Astrocyte of the cerebellum (primary cell): ENCODE data around the gene ROPN1L.
A peak's percentile ranks its signal among the peaks of the same experiment; 100 is the strongest.

Experiments
- DNase-seq: peaks from one replicate; pipeline ENCODE4 v3.0.0-alpha.2; 2011; ENCODE audit warnings: low read depth
- H3K4me3 ChIP-seq: 2 replicates; pipeline ENCODE4 v1.5.1; 2011; ENCODE audit warnings: mild to moderate bottlenecking, low read depth, low read length, moderate library complexity
- CTCF ChIP-seq: IDR thresholded peaks from 2 replicates; pipeline ENCODE4 v1.5.1; 2012; ENCODE audit warnings: low read length, low read depth, moderate library complexity, mild to moderate bottlenecking; ENCODE audit errors: missing control alignments
- in situ Hi-C: cut with HindIII; loops from 2 replicates; pipeline ENCODE4 v1.10.0; 2017; ENCODE audit warnings: low sequenced_read_pairs

The ROPN1L gene

GRCh38 chr5:10467281-10468198 lies 25.9 kb downstream of the ROPN1L start:
- in situ Hi-C loops, result loop anchor here (25.0 kb wide), 1 partner anchor 395 kb away; no protein-coding TSS in a partner anchor
- DNase-seq, result peak; percentile 64
- no peak for TF ChIP-seq CTCF
- no peak overlapping the region for H3K4me3 ChIP-seq

GRCh38 chr5:10468256-10468655 lies 26.6 kb downstream of the ROPN1L start:
- H3K4me3 ChIP-seq, result no peak overlapping the region
- in situ Hi-C loops, result loop anchor here (25.0 kb wide), 1 partner anchor 394 kb away; no protein-coding TSS in a partner anchor
- no peak for TF ChIP-seq CTCF

GRCh38 chr5:10469253-10470050 lies 27.8 kb downstream of the ROPN1L start:
- TF ChIP-seq CTCF, result no peak
- no peak overlapping the region for H3K4me3 ChIP-seq
- peak; percentile 63 for DNase-seq
- in situ Hi-C loops, result loop anchor here (5.0 to 25.0 kb wide), 2 partner anchors 73 to 393 kb away; no protein-coding TSS in a partner anchor

More at GRCh38 chr5:10468256-10468655, 26.6 kb downstream of the ROPN1L start:
- no peak for DNase-seq

- no peak for DNase-seq
- H3K4me3 ChIP-seq, result no peak overlapping the region
- TF ChIP-seq CTCF, result no peak
- in situ Hi-C loops, result loop anchor here (5.0 to 25.0 kb wide), 2 partner anchors 72 to 392 kb away; no protein-coding TSS in a partner anchor
These were observed 29.0 kb downstream of the ROPN1L start for GRCh38 chr5:10470669-10471068.

- H3K4me3 ChIP-seq, result no peak overlapping the region
- in situ Hi-C loops, result loop anchor here (5.0 to 25.0 kb wide), 2 partner anchors 71 to 391 kb away; no protein-coding TSS in a partner anchor
- no peak for DNase-seq
- TF ChIP-seq CTCF, result no peak
These were observed 30.0 kb downstream of the ROPN1L start for GRCh38 chr5:10471677-10472076.

GRCh38 chr5:10474521-10475075 lies 32.9 kb downstream of the ROPN1L start:
- TF ChIP-seq CTCF, result no peak
- DNase-seq, result peak; percentile 89
- H3K4me3 ChIP-seq, result no peak overlapping the region
- in situ Hi-C loops, result loop anchor here (5.0 to 25.0 kb wide), 2 partner anchors 68 to 388 kb away; no protein-coding TSS in a partner anchor
